Body of pancreas (tissue), 4 donors: ENCODE data around the gene ACTL10. TPM values are rescaled to one million over a fixed set of nuclear protein-coding genes. Genes with fewer than 3 reads are reported as not detected.

Experiments used
- ATAC-seq: fragments of 150-250 bp; one replicate; pipeline ENCODE4 v1.9.1; 2016
- DNase-seq, 4 donors: peaks; one replicate each; pipeline ENCODE4 v3.0.0-alpha.2; 2019
- H3K27ac ChIP-seq, 4 donors: fragments of 200-600 bp; sonication (generic); 1 replicate in 3 of 4; 2 replicates in 1 of 4; pipeline versions ENCODE4 v1.5.1 to v1.6.1; 2016 to 2019; ENCODE audit warnings: mild to moderate bottlenecking in 1 of 4, mixed read lengths in 1 of 4, moderate library complexity in 1 of 4
- H3K27me3 ChIP-seq, 2 donors: fragments of 200-600 bp; sonication (generic); one replicate each; pipeline ENCODE4 v1.6.0; 2016; ENCODE audit warnings: mild to moderate bottlenecking in 1 of 2
- H3K36me3 ChIP-seq, 2 donors: fragments of 200-600 bp; sonication (generic); replicated peaks in 1 of 2; 2 replicates each; pipeline ENCODE4 v1.5.1; 2016; ENCODE audit warnings: low read depth in 2 of 2; ENCODE audit not compliant: insufficient read depth in 1 of 2
- H3K4me1 ChIP-seq: fragments of 200-600 bp; sonication (generic); one replicate; pipeline ENCODE4 v1.6.0; 2016
- H3K4me3 ChIP-seq, 2 donors: fragments of 200-600 bp; sonication (generic); 1 replicate in 1 of 2; 2 replicates in 1 of 2; pipeline ENCODE4 v1.5.1; 2016 to 2019
- H3K9me3 ChIP-seq, 3 donors: fragments of 200-600 bp; sonication (generic); 1 replicate in 2 of 3; 2 replicates in 1 of 3; pipeline ENCODE4 v1.5.1; 2016
- POLR2A ChIP-seq, 3 donors: fragments of 450-650 bp; IDR thresholded peaks; one replicate each; pipeline ENCODE4 v1.6.1; 2016; ENCODE audit warnings: antibody characterized with exemption in 3 of 3, mild to moderate bottlenecking in 2 of 3
- WGBS, 2 donors: methylation state at CpG; one replicate each; pipeline ENCODE4 v1.1.5; 2017; 5-methylcytosine and 5-hydroxymethylcytosine counted together
- intact Hi-C: fragments of 100-400 bp; cut with DNase I; formaldehyde crosslinking; loops from one replicate; pipeline ENCODE4 v1.15.1; 2023
- total RNA-seq, 2 donors: library from RNA; depleted of rRNA; stranded (reverse); fragments of >200 nt; gene quantifications; one replicate each; pipeline ENCODE4 v1.1.0, GENCODE V29; 2016
- TF ChIP-seq, protein P1 (sequence below), 7 experiments: fragments of 450-650 bp in 4 of 7; fragments of 200-600 bp in 3 of 7; sonication (generic) in 3 of 7; IDR thresholded peaks; one replicate each; pipeline ENCODE4 v1.5.1; 2016 to 2019; ENCODE audit warnings: antibody characterized with exemption in 7 of 7

Gene ACTL10
- total RNA-seq, 2 donors from 2014 or later, result 4.0 to 4.9 TPM

DNA sequence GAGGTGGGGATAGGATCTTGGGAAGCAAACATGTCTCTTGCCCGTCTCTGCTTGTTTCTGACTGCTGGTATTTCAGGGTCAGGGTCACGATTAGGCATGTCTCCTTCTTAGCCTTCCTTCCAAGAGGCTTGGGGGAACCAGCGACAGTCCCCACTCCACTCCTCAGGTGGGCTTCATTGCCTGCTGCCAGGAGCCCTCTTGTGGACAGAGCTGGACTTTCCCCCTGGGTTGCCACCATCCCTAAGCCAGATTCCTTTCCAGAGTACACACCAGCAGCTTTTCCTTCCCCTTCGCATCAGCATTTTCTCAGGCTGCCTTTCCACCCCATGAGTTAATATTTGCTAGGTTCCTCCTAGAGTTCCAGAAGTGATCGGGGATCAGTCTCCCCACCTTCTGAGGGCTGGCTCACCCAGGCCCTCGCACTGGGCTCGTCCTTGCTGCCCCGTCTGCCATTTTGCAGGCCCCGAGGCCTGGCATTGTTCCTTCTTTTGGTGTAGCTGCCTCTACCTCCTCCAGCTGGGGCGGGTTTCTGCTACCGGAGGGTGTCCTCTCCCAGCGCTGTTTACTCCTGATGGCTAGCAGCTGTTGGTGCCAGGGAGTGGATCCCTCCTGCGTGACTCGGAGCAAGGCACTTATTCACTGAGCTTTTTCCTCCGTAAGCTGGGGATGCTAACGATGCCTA, 13.4 kb upstream of the ACTL10 start:
- Histone ChIP-seq H3K4me3 (no peak overlapping the region), H3K9me3 (no peaks in the 10 kb centered on the region), H3K36me3 (no peaks in the 10 kb centered on the region), H3K27me3 (no peaks in the 10 kb centered on the region), H3K27ac (peak overlapping the region; percentile 84 to 93 (median 88)), H3K4me1 (peaks cover 31% of the 10 kb centered on the region)
- peak; percentile 62 for ATAC-seq
- intact Hi-C loops, result loop anchor here (10.0 kb wide), 1 partner anchor 199 kb away; no protein-coding TSS in a partner anchor
- TF ChIP-seq, protein P1, sequence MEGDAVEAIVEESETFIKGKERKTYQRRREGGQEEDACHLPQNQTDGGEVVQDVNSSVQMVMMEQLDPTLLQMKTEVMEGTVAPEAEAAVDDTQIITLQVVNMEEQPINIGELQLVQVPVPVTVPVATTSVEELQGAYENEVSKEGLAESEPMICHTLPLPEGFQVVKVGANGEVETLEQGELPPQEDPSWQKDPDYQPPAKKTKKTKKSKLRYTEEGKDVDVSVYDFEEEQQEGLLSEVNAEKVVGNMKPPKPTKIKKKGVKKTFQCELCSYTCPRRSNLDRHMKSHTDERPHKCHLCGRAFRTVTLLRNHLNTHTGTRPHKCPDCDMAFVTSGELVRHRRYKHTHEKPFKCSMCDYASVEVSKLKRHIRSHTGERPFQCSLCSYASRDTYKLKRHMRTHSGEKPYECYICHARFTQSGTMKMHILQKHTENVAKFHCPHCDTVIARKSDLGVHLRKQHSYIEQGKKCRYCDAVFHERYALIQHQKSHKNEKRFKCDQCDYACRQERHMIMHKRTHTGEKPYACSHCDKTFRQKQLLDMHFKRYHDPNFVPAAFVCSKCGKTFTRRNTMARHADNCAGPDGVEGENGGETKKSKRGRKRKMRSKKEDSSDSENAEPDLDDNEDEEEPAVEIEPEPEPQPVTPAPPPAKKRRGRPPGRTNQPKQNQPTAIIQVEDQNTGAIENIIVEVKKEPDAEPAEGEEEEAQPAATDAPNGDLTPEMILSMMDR (IDR thresholded peaks at IDR 0.05), result peak; percentile 54 to 90 (median 67)
- peak in 1 of 3 donors; percentile 8 for TF ChIP-seq POLR2A (IDR thresholded peaks at IDR 0.05)
- WGBS, 2 donors, result 34 to 35% methylated on average over 15 to 16 of the region's 16 CpGs
- peak; percentile 67 to 81 (median 74) for DNase-seq

DNA sequence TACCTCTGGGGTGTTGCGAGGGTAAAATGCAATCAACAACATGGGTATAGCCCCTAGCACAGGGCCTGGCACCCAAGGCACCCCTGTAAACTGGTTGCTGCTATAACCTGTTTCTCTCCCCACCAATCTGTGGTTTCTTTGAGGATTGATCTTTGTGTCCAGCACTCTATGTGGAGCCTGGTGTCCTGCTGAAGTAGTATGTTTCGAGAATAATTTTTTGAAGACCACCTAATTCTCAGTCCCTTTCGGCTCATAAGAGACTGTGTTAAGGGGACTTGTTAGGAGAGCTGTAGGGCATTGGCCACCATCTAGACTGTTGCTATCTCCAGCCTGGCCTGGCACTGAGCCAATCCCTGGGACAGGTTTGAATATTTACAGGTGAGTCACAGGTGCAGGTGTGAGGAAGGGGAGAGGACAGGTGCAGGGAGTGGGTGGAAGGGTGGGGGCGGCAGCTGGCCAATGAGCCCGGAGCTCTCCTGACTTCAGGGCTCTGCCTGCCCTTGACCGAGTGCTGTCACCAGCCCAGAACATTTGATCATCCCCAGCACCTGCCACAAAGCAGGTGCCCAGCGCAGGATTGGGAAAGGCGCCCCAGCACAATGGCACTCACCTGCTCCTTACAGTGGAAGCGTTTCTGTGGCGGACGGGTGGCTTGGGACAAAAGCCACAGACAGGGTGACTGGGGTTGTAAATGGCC, 12.7 kb upstream of the ACTL10 start:
- DNase-seq, result peak; percentile 95 to 99 (median 98)
- H3K27me3 ChIP-seq, result no peaks in the 10 kb centered on the region
- peak; percentile 94 for ATAC-seq
- TF ChIP-seq, protein P1 (IDR thresholded peaks at IDR 0.05), result no peak
- TF ChIP-seq POLR2A (IDR thresholded peaks at IDR 0.05), result peak; percentile 5 to 78 (median 49)
- 23 to 38% methylated on average over 7 to 11 of the region's 11 CpGs for WGBS, 2 donors
- H3K36me3 ChIP-seq, result no peaks in the 10 kb centered on the region
- H3K9me3 ChIP-seq, result no peaks in the 10 kb centered on the region
- peak overlapping the region; percentile 84 to 93 (median 88) for H3K27ac ChIP-seq
- intact Hi-C loops, result loop anchor here (10.0 kb wide), 1 partner anchor 199 kb away; no protein-coding TSS in a partner anchor
- H3K4me1 ChIP-seq, result peaks cover 29% of the 10 kb centered on the region
- H3K4me3 ChIP-seq, result no peak overlapping the region

DNA sequence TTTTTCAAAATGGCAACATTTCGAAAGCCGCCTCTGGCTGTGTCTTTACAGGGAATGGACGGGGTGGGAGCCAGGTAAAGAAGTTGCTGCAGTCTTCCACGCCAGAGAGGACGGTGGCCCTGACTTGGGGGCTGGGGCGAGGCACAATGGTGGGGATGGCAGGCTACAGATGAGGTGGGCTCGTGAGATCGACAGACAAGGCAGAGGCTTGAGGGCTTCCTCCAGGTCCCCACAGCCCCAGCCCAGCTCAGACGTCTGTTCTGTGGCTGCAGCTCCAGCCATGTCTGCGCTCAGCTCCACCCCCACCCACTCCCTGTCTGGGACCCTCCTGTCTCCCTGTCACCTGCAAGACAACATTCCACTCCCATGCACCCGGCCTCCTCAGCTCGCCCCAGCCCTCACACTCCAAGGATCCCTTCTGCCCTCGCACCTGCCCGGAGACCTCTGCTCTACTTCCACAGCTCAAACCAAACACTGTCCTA, 12.0 kb upstream of the ACTL10 start:
- ATAC-seq, result no peak
- intact Hi-C loops, result loop anchor here (10.0 kb wide), 1 partner anchor 200 kb away; no protein-coding TSS in a partner anchor
- DNase-seq, result peak in 1 of 4 donors; percentile 50
- WGBS, 2 donors, result 58 to 65% methylated on average over 5 to 13 of the region's 14 CpGs
- H3K27me3 ChIP-seq, result no peaks in the 10 kb centered on the region
- no peaks in the 10 kb centered on the region for H3K36me3 ChIP-seq
- no peak overlapping the region for H3K4me3 ChIP-seq
- H3K27ac ChIP-seq, result peak overlapping the region; percentile 84 to 93 (median 88)
- TF ChIP-seq, protein P1 (IDR thresholded peaks at IDR 0.05), result no peak
- no peak for TF ChIP-seq POLR2A (IDR thresholded peaks at IDR 0.05)
- H3K9me3 ChIP-seq, result no peaks in the 10 kb centered on the region
- H3K4me1 ChIP-seq, result peaks cover 29% of the 10 kb centered on the region

DNA sequence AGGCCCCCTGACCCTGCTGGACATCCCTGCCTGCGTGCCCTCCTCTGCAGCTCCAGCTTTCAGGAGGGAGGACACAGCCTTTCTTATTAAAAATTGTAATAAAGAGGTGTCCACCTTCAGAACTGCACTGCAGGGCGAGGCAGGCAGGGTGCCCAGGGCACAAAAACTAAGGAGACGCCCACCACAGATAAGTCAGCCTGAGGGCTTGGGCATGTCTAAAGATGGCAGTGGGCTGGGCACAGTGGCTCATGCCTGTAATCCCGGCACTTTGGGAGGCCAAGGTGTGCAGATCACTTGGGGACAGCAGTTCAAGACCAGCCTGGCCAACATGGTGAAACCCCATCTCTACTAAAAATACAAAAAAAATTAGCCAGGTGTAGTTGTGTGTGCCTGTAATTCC, 11.6 kb upstream of the ACTL10 start:
- ATAC-seq (no peak), DNase-seq (no peak)
- WGBS, 2 donors, result 56 to 72% methylated on average over 3 to 4 of the region's 4 CpGs
- Histone ChIP-seq H3K27me3 (no peaks in the 10 kb centered on the region), H3K27ac (peak overlapping the region; percentile 84 to 93 (median 88)), H3K4me3 (no peak overlapping the region), H3K9me3 (no peaks in the 10 kb centered on the region), H3K4me1 (peaks cover 29% of the 10 kb centered on the region), H3K36me3 (no peaks in the 10 kb centered on the region)
- TF ChIP-seq, protein P1 (IDR thresholded peaks at IDR 0.05), result no peak
- TF ChIP-seq POLR2A (IDR thresholded peaks at IDR 0.05), result no peak
- intact Hi-C loops, result loop anchor here (10.0 kb wide), 1 partner anchor 200 kb away; no protein-coding TSS in a partner anchor
